ENCODE results near the gene SMIM45.

Gene SMIM45

GRCh38 chr22:41951898-41952474 lies at the start of gene SMIM45:
Gene SMIM45 (plus strand): TSS chr22:41952150.
- DNase-seq, result no peak

GRCh38 chr22:41902932-41903421 lies 49.0 kb upstream of the SMIM45 start:
- DNase-seq, result no peak

DNA sequence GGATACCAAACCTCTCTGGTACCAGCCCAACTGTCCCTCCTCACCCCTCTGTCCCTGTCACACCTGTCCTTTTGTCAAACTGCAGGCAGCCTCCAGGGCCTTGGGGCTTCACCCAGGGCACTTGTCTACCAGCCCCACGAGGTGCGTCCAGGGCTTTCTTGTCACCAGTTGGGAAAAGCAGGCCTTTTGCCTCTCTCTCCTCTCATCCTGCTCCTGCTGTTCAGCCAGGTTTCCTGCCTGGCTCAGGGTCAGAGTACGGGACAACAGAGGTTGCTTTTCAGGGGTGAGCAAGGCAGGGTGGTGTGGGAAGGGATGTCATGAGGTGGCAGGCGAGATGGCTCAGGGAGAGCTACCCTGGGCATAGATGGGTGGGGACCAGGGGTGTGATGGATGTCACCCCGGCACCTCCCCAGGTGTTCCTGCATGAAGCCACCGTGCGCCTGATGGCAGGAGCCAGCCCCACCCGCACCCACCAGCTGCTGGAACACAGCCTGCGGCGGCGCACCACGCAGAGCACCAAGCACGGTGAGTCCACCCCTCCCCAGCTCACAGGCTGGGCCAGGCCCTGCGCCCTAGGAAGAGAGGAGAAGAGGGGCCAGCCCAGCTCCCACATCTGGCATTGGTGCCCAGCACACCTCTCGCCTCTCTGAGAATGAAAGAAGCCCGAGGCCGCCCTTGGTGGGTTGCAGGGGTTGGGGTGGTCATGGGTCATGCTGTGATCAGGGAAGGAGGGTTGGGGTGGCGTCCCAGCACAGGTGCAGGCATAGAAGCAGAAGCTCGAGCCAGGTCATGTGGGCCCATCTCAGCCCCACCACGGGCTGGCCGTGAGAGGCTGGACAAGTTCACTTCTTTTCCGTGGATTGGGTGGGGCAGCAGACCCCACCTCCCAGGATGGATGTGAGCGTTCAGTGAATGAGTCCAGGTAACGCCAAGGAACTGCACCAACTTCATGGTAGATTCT lies 47.2 kb upstream of the SMIM45 start:
- no peak for DNase-seq

- DNase-seq, result no peak
Observed at GRCh38 chr22:41905411-41906202, 46.3 kb upstream of the SMIM45 start.

GRCh38 chr22:41906822-41907221 lies 45.1 kb upstream of the SMIM45 start:
- DNase-seq, result no peak

DNA sequence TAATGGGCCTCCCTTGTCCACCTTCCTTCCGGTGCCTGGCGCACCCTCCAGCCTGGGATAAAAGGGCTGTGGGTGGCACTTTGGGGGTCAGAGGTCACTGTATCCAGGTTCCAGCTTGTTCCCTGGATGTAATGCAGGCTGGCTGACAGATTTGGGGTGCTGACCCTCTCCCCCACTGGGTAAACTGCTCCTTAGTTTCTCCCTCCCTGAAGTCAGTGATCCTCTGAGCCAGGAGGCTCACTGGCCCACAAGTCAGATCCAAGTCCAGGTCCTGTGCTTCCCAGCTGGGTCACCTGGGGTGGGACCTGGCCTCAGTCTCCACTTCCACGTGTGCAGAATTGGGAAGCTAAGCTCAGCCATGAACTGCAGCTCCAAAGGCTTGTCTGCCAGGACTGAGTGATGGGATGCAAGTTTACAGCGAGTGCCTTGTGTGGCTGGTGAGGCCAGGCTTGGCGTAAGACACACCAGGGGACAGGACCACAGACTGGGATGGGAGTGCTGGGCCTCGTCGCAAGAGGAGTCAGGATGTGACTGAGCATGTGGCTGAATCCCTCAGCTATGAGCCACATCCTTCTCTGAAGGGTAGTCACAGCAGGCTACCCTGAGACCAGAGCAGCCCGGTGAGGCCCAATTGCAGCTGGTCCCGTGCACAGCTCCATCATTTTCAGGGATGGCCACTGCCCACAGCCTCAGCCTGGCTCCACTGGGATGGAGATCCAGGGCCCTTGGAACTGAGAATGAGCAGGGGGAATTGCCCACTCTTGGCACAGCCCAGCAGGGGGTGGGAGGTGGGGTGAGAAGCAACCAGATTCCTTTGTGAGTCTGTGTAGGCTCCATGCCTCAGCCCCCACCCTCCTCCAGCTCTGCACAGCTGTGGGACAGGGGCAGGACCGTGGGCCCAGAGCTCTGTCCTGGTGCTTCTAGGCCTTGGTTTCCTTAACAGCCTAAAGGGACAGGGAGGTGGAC lies 44.2 kb upstream of the SMIM45 start:
- no peak for DNase-seq

DNA sequence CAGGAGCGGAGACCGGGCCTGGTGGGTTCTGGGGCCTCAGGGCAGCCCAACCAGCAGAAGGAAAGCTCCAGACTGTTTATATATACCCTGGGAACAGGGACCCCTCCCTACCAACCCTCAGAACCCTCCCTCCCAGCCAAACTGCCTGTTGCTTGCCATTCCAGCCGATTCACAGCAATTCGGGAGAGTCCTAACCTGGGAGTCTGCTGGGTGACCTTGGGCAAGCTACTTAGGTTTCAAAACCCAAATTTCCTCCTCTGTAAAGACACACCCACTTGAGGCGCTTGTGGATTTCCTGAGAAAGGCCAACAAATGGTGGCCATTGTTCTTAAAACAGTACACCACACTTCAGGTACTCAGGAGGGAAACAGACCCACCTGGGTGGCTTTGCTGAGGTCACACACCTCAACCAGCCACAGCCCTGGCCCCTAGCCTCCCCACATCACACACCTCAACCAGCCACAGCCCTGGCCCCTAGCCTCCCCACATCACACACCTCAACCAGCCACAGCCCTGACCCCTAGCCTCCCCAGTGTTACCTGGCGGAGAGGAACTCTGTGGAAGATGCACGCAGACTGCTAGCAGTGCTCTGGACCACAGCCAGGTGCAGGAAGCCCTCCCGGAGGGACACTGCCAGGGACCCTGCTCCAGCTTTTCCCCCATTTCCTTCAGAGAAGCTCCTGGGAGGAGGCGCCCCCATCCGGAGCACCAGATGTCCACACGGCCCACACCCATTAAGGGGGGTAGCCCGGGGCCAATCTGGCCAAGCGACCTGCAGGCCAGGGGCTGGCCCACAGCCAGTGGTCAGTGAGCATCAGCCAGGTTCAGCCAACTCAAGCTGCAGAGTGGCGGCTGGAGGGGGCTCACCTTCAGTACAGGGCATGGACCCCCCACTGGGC lies 43.3 kb upstream of the SMIM45 start:
- peak; percentile 22 to 30 for DNase-seq

GRCh38 chr22:41909310-41910049 lies 42.5 kb upstream of the SMIM45 start:
- DNase-seq, result no peak

DNA sequence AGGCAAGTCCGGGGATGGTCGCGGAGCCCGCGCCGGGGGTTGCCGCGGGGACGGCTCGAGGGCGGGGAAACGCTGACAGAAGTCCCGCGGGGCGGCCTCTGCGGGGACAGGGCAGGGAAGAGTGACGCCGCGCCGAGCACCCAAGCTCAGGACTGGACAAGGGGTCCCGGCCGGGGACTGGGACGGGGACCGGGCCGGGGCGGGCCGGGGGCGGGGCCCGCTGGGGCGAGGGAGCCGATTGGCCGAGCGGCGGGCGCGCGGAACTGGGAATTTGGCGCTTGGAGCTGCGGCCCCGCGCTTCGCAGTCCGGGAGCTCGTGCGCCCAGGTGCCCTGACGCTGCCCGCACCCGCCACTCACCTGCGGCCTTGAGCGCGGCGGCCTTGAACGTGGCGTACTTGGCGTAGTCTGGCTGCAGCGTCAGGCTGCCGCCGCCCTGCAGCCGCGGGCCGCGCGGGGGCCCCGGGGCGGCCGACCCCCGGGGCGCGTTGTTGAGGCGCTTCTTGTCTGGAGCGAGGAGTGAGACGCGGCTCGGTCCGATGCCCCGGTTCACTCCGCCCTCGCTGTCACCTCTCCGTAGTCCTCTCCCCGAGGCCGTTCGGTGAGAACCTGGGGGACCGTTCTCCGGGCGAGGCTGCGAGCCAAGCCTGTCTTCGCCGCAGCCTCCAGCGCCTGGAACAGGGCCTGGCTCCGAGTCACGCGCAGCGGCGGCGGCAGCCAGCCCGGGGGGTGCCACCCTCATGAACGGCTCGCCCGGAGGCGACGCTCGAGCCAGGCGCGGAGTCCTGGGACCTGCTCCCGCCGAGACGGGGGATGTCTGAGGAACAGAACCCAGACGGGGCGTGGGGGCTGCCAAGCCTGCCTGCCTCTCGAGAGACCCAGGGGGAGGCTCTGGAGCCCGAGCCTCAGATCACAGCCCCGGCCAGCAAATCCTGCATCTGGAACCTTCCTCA lies 41.6 kb upstream of the SMIM45 start:
- peak in 1 of 2 donors; percentile 12 for DNase-seq

- no peak for DNase-seq
Observed at GRCh38 chr22:41911001-41911611, 40.8 kb upstream of the SMIM45 start.

- no peak for DNase-seq
Observed at GRCh38 chr22:41912338-41913039, 39.5 kb upstream of the SMIM45 start.

DNA sequence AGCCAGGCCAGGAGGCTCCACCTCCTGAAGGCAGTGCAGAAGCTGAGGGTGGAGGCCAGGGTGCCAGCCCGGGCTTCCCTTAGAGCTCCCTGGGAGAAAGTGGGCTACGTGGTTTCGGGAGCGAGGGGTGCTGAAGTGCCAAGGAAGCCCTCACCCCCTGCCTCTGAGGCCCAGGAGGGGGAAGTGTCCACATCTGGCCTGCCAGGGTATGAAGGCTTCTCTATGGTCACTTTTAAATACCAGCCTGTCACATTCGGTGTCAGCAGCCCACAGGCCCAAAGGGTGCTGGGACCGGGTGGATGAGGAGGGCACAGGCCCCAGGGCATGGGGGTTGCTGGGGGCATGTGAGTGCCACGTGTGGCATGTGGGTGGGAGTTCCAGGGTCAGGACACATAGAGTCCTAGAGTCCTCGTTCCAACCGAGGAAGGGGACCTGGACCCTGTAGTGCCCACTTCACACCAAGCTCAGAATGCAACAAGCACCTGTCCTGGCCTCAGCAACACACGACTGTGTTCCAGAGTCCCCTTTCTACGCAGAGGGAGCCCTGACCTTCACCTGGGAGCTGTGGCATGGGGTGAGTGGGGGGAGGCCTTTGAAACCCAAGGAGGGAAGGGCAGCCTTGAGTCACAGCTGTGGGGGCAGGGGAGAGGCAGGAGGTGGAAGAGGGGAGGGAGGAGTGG lies 38.8 kb upstream of the SMIM45 start:
- no peak for DNase-seq

- DNase-seq, result no peak
Observed at GRCh38 chr22:41913842-41914534, 38.0 kb upstream of the SMIM45 start.

DNA sequence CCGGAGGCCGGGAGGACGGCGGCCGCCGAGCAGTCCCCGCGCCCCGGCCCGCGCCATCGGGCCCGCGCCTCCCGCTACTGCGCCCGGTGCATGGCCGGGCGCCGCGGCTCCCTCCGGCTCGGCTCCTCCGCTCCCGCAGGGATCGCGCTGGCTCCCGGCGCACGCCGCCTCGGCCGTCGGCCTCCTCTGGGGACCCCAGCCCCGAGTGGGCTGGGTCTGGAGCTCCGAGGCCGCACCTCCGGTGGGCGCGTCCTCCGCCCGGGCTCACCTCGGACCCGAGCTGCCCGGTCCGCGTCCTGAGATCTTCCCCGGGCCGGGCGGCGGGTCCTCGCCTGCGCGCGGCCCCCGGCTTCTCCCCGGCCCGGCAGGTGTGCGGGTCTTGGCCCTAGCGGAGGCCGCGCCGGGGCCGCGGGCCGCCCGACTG lies 37.3 kb upstream of the SMIM45 start:
- no peak for DNase-seq

DNA sequence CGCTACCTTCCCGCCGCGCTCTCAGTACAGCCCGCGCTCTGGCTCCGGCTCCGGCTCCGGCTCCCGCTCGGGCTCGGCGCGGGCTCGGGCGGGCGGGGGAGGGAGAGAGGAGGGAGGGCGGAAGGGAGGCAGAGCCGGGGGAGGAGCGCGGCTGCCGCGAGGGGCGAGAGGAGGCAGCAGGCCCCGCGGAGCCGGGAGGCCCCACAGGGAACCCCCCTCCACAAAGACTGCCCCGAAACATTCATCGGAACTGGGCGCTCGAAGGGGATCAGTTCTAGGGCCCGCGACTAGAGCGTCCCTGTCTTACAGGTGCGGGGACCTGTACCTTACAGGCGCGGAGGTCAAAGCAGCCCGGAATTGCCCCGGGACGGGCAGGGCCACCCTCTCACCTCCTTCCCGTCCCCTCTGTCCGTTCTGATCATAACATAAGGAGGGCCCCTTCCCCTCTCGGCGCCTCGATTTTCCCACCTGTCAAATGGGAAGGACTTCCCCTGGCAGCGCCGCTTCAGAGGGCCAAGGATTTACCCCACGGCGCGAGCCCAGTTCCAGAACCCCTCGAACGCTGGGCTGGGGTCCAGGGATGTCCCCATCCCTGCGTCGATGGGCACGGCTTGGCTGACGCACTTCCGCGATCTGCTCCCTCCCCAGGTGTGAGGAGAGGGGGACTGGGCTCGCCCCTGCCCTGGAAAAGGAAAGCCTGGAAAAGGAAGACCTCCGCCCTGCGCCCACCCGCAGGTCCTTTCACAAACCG lies 36.7 kb upstream of the SMIM45 start, which contains the start of gene SHISA8:
Gene SHISA8, minus strand, starts transcription at position 40 of the 751 bp plus-strand sequence. CDS start 407 bp downstream, outside the sequence.
- no peak for DNase-seq

Data from inflammatory macrophage treated with lipopolysaccharide for 1 hour (primary cell).